ENCODE results near the gene ING5.
A peak's percentile ranks its signal among the peaks of the same experiment; 100 is the strongest.

DNA sequence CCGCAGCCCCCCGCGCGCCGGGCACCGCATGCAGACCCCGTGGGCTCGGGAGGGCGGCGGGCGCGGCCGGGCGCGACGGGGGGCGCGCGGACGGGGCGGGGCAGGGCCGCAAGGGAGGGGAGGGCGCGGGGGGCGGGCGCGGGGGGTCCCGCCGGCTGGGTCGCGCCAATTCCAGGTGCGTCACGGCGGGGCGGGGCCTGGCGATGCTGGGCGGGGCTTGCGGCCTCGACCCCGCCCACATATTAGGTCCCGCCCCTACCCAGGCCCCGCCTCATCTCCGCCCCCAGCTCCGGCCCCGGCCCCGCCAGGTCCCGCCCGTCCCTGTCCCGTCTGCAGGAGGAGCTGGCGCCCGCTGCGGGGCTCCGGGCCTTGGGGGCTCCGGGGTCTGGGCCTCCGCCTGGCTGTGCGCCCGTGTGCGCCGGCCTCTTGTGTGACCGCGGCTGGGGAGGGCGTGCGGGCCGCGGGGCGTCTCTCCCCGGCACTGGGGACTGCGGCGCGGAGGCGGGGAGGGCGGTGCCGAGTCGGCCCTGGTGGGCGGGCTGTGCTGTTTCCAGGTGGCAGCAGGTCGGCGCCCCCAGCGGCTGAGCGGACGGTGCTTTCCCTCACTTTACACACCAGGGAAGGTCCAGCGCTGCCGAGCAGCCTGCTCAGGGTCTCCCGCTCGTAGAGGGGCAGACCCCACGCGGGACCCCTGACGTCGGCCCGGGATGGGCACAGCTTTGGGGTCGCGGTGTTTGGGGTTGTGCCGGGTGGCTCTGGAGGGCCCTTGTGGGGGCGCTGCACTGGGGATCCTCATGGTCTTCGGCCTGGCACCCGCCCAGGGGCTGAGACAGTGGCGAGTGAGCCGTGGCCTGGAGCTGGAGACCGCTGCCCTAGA lies 554 bp downstream of the ING5 start:
- TF ChIP-seq, protein P1, sequence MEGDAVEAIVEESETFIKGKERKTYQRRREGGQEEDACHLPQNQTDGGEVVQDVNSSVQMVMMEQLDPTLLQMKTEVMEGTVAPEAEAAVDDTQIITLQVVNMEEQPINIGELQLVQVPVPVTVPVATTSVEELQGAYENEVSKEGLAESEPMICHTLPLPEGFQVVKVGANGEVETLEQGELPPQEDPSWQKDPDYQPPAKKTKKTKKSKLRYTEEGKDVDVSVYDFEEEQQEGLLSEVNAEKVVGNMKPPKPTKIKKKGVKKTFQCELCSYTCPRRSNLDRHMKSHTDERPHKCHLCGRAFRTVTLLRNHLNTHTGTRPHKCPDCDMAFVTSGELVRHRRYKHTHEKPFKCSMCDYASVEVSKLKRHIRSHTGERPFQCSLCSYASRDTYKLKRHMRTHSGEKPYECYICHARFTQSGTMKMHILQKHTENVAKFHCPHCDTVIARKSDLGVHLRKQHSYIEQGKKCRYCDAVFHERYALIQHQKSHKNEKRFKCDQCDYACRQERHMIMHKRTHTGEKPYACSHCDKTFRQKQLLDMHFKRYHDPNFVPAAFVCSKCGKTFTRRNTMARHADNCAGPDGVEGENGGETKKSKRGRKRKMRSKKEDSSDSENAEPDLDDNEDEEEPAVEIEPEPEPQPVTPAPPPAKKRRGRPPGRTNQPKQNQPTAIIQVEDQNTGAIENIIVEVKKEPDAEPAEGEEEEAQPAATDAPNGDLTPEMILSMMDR (conservative IDR thresholded peaks at IDR 0.05; ENCODE audit: low read depth, low read length), result peak; percentile 56
- TF ChIP-seq EZH2phosphoT487 (IDR thresholded peaks at IDR 0.05; ENCODE audit: borderline replicate concordance, low read length) (no peak), EZH2 (IDR thresholded peaks at IDR 0.05; ENCODE audit: low read length, unreplicated experiment) (no peak)

Data from PC-3 (cell line).